GM23338 (cell line): ENCODE measurements around the gene PNPLA3. TPM values are rescaled to one million over a fixed set of nuclear protein-coding genes. Genes with fewer than 3 reads are reported as not detected.

Source experiments
- ATAC-seq: fragments of 200-7000 bp; cut with Tn5 transposase; 3 replicates; pipeline ENCODE4 v1.9.1; 2020
- DNase-seq: peaks from one replicate; pipeline ENCODE4 v3.0.0-alpha.2; 2015; ENCODE audit warnings: low spot score
- H2AFZ ChIP-seq: fragments of 200-600 bp; sonication (generic); 2 replicates; pipeline ENCODE4 v1.8.0; 2016; ENCODE audit warnings: antibody characterized with exemption, mild to moderate bottlenecking, moderate library complexity
- H3F3A ChIP-seq: fragments of 200-600 bp; sonication (generic); replicated peaks from 2 replicates; pipeline ENCODE4 v1.8.0; 2017; ENCODE audit warnings: antibody characterized with exemption, mixed run types, low read depth
- H3K27ac ChIP-seq: fragments of 200-600 bp; sonication (generic); 2 replicates; pipeline ENCODE4 v1.6.1; 2016; ENCODE audit warnings: low read depth
- H3K27me3 ChIP-seq: fragments of 200-600 bp; sonication (generic); 2 replicates; pipeline ENCODE4 v1.8.0; 2016; ENCODE audit warnings: mild to moderate bottlenecking, mixed run types, moderate library complexity; ENCODE audit not compliant: insufficient read depth
- H3K36me3 ChIP-seq: fragments of 200-600 bp; sonication (generic); 2 replicates; pipeline ENCODE4 v1.8.0; 2016; ENCODE audit warnings: mild to moderate bottlenecking; ENCODE audit not compliant: insufficient read depth
- H3K4me1 ChIP-seq: fragments of 200-600 bp; sonication (generic); 2 replicates; pipeline ENCODE4 v1.8.0; 2016; ENCODE audit warnings: mild to moderate bottlenecking, moderate library complexity; ENCODE audit not compliant: insufficient read depth
- H3K4me2 ChIP-seq: fragments of 200-600 bp; sonication (generic); 2 replicates; pipeline ENCODE4 v1.7.1; 2017; ENCODE audit warnings: mixed run types
- H3K4me3 ChIP-seq: fragments of 200-600 bp; sonication (generic); 2 replicates; pipeline ENCODE4 v1.6.1; 2016; ENCODE audit warnings: mixed run types
- H3K79me2 ChIP-seq: fragments of 200-600 bp; sonication (generic); replicated peaks from 2 replicates; pipeline ENCODE4 v1.8.0; 2017; ENCODE audit warnings: mild to moderate bottlenecking; ENCODE audit not compliant: insufficient read depth
- H3K9me2 ChIP-seq: fragments of 200-600 bp; sonication (generic); 2 replicates; pipeline ENCODE4 v1.8.0; 2017; ENCODE audit not compliant: insufficient read depth
- H4K20me1 ChIP-seq: fragments of 200-600 bp; sonication (generic); replicated peaks from 2 replicates; pipeline ENCODE4 v1.8.0; 2017; ENCODE audit warnings: mild to moderate bottlenecking; ENCODE audit not compliant: insufficient read depth
- H3K27ac Mint-ChIP-seq: 2 replicates; pipeline ENCODE4 v1.8.0; 2020; ENCODE audit warnings: inconsistent platforms, mild to moderate bottlenecking, moderate library complexity, mixed read lengths
- H3K27me3 Mint-ChIP-seq: 3 replicates; pipeline ENCODE4 v1.8.0; 2022; ENCODE audit warnings: low read depth, mild to moderate bottlenecking, moderate library complexity, mixed read lengths, inconsistent platforms; ENCODE audit not compliant: insufficient read depth, poor library complexity
- H3K36me3 Mint-ChIP-seq: 3 replicates; pipeline ENCODE4 v1.8.0; 2021; ENCODE audit warnings: low read depth, mild to moderate bottlenecking, inconsistent platforms, moderate library complexity, mixed read lengths
- H3K4me1 Mint-ChIP-seq: 3 replicates; pipeline ENCODE4 v1.8.0; 2020; ENCODE audit warnings: mild to moderate bottlenecking, inconsistent platforms, mixed read lengths
- H3K4me3 Mint-ChIP-seq: 3 replicates; pipeline ENCODE4 v1.8.0; 2021; ENCODE audit warnings: moderate library complexity, mild to moderate bottlenecking, inconsistent platforms, mixed read lengths
- H3K9me3 Mint-ChIP-seq: 3 replicates; pipeline ENCODE4 v1.8.0; 2020; ENCODE audit warnings: moderate library complexity, mild to moderate bottlenecking, inconsistent platforms, mixed read lengths
- CREB1 ChIP-seq: fragments of 250-450 bp; sonication (Bioruptor Pico); IDR thresholded peaks from 2 replicates; pipeline ENCODE4 v1.5.0; 2020; ENCODE audit warnings: low read depth, mild to moderate bottlenecking, moderate library complexity
- EZH2 ChIP-seq: fragments of 200-600 bp; sonication (generic); IDR thresholded peaks from one replicate; pipeline ENCODE4 v1.8.0; 2017; ENCODE audit warnings: antibody characterized with exemption, mild to moderate bottlenecking, low read depth; ENCODE audit not compliant: unreplicated experiment
- EZH2phosphoT487 ChIP-seq: fragments of 200-600 bp; sonication (generic); IDR thresholded peaks from one replicate; pipeline ENCODE4 v1.8.1; 2018; ENCODE audit warnings: antibody characterized with exemption; ENCODE audit not compliant: unreplicated experiment
- JUNB ChIP-seq: IDR thresholded peaks from one replicate; pipeline ENCODE4 v1.6.1; 2016; ENCODE audit warnings: antibody characterized with exemption; ENCODE audit not compliant: unreplicated experiment
- POLR2AphosphoS5 ChIP-seq: IDR thresholded peaks from 2 replicates; pipeline ENCODE4 v1.6.1; 2016; ENCODE audit warnings: antibody characterized with exemption, low read depth
- STAT1 ChIP-seq: IDR thresholded peaks from one replicate; pipeline ENCODE4 v1.6.1; 2016; ENCODE audit warnings: antibody characterized with exemption; ENCODE audit not compliant: unreplicated experiment
- polyA plus RNA-seq: library from polyadenylated mRNA; unstranded; fragments of >200 nt; fragmentation: Nextera tagmentation; extraction: Ambion mirVana; gene quantifications from 2 replicates; pipeline ENCODE4 v1.2.1, GENCODE V29; 2016
- total RNA-seq: library from RNA; depleted of rRNA; stranded (reverse); fragments of >200 nt; shearing (Covaris generic); gene quantifications from 2 replicates; pipeline ENCODE4 v1.2.3, GENCODE V29; 2014
- TF ChIP-seq, protein P1 (sequence below), 2 experiments: fragments of 200-600 bp in 1 of 2; sonication (generic) in 1 of 2; conservative IDR thresholded peaks; 2 replicates each; pipeline versions ENCODE4 v1.5.1 to v1.6.1; 2016 to 2017; ENCODE audit warnings: antibody characterized with exemption in 2 of 2, low read depth in 2 of 2, mild to moderate bottlenecking in 2 of 2, moderate library complexity in 1 of 2

PNPLA3 gene
- total and polyA plus RNA-seq, 2 experiments from 2014 or later = 17.7 to 23.4 TPM

DNA sequence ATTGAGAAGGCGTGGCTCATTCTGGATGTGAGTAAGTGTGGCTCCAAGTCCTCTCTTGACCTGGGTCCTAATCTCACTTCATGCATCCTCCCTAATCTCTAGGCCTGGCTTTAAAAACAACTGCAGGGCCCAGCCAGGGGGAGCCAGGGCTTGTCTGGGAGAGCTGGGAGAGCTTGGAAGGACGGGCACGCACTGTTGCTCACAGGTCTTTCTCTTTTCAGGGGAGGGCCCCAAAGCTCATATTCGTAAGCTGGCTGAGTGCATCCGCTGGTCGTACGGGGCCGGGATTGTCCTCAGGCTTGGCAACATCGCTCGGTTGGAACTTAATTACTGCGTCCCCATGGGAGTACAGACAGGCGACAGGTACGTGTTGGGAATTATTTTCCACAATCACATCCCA, 66.4 kb downstream of the PNPLA3 start (continued):
- no peak for TF ChIP-seq EZH2

DNA sequence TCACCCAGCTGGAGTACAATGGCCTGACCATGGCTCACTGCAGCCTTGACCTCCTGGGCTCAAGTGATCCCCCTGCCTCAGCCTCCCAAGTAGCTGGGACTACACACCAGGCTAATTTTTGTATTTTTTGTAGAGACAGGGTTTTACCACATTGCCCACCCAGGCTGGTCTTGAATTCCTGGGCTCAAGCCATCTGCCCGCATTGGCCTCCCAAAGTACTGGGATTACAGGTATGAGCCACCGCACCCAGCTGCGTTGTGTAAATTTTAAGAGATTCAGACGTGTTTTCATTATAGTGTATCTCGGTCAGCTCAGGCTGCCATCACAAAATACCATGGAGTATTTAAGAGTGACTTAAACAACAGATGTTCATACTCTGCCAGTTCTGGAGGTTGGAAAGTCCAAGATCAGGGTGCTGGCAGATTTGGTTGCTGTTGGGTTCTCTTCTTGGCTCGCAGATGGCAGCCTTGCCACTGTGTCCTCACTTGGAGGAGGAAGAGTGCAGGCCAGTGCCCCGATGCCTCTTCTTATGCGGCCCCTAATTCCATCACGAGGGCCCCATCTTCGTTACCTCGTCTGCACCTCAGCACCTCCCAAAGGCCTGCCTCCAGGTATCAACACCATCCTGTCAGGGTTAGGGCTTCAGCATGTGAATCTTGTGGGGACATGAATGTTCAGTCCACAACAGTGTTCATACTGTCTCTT, 67.9 kb downstream of the PNPLA3 start:
- no peak overlapping the region for H3K27ac Mint-ChIP-seq

DNA sequence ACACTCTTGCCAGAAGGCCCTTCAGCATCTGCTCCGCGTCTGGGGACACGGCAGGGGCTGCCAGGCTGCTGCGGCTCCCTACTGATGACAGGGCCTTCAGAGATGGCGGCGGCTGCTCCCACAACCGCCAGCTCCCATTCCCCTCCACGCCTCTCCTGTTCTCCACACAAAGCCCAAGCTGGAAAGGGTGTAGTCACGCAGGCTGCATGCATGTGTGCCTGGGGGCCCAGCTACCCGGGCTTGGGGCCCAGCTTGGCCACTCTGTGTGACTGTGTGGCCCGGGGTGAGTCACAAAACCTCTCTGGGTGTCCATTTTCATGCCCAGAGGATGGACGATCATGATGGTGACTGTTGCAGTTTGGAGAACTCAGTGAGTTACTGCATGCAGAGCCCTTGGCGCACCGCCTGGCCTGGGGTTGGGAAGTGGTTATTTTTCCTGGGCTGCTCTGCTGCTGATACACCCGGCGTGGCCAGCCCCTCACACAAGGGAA, 68.8 kb downstream of the PNPLA3 start:
- Histone ChIP-seq H3K4me3 (no peak overlapping the region), H3K4me2 (no peak overlapping the region), H3F3A (0 out of 2 replicates have a peak, but pooled peaks cover 4% of the 10 kb centered on the region), H4K20me1 (no peaks in the 10 kb centered on the region; the same call in none of the 2 replicates), H3K36me3 (peaks cover 4% of the 10 kb centered on the region; the same call in 1 of the 2 replicates), H3K4me1 (no peaks in the 10 kb centered on the region), H3K79me2 (0 out of 2 replicates have a peak, but pooled peaks cover 3% of the 10 kb centered on the region), H3K27ac (no peak overlapping the region), H2AFZ (no peak overlapping the region), H3K27me3 (no peaks in the 10 kb centered on the region), H3K9me2 (no peaks in the 10 kb centered on the region)
- H3K4me1 Mint-ChIP-seq = peaks cover 10% of the 10 kb centered on the region; the same call in 2 of the 3 replicates
- no peak overlapping the region for H3K4me3 Mint-ChIP-seq
- H3K27ac Mint-ChIP-seq = no peak overlapping the region
- H3K9me3 Mint-ChIP-seq = no peaks in the 10 kb centered on the region
- ATAC-seq (no peak), DNase-seq (no peak)
- peaks cover 73% of the 10 kb centered on the region for H3K36me3 Mint-ChIP-seq
- TF ChIP-seq POLR2AphosphoS5 (no peak), EZH2phosphoT487 (no peak), STAT1 (no peak), CREB1 (CRISPR knock-in tag) (no peak), JUNB (no peak)
- TF ChIP-seq, protein P1, sequence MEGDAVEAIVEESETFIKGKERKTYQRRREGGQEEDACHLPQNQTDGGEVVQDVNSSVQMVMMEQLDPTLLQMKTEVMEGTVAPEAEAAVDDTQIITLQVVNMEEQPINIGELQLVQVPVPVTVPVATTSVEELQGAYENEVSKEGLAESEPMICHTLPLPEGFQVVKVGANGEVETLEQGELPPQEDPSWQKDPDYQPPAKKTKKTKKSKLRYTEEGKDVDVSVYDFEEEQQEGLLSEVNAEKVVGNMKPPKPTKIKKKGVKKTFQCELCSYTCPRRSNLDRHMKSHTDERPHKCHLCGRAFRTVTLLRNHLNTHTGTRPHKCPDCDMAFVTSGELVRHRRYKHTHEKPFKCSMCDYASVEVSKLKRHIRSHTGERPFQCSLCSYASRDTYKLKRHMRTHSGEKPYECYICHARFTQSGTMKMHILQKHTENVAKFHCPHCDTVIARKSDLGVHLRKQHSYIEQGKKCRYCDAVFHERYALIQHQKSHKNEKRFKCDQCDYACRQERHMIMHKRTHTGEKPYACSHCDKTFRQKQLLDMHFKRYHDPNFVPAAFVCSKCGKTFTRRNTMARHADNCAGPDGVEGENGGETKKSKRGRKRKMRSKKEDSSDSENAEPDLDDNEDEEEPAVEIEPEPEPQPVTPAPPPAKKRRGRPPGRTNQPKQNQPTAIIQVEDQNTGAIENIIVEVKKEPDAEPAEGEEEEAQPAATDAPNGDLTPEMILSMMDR (conservative IDR thresholded peaks at IDR 0.05; ENCODE audit: low read depth in 2 of 2) = no peak
- peaks cover 6% of the 10 kb centered on the region for H3K27me3 Mint-ChIP-seq

More for the DNA sequence above, 67.9 kb downstream of the PNPLA3 start:
- peaks cover 7% of the 10 kb centered on the region; the same call in 2 of the 3 replicates for H3K4me1 Mint-ChIP-seq
- peaks cover 7% of the 10 kb centered on the region for H3K27me3 Mint-ChIP-seq
- TF ChIP-seq, protein P1 (conservative IDR thresholded peaks at IDR 0.05; ENCODE audit: low read depth in 2 of 2) = no peak
- no peaks in the 10 kb centered on the region for H3K4me1 ChIP-seq
- H3K36me3 ChIP-seq = no peaks in the 10 kb centered on the region
- no peaks in the 10 kb centered on the region for H3K9me2 ChIP-seq
- 0 out of 2 replicates have a peak, but pooled peaks cover 3% of the 10 kb centered on the region for H3K79me2 ChIP-seq
- H3K4me2 ChIP-seq = no peak overlapping the region
- no peak overlapping the region for H3K4me3 ChIP-seq
- H3K4me3 Mint-ChIP-seq = no peak overlapping the region
- peaks cover 68% of the 10 kb centered on the region for H3K36me3 Mint-ChIP-seq
- ATAC-seq (no peak), DNase-seq (no peak)
- H4K20me1 ChIP-seq = no peaks in the 10 kb centered on the region; the same call in none of the 2 replicates
- no peak overlapping the region for H3K27ac ChIP-seq
- H3F3A ChIP-seq = 0 out of 2 replicates have a peak, but pooled peaks cover 4% of the 10 kb centered on the region
- H3K9me3 Mint-ChIP-seq = no peaks in the 10 kb centered on the region
- no peaks in the 10 kb centered on the region for H3K27me3 ChIP-seq
- no peak overlapping the region for H2AFZ ChIP-seq
